ENCODE measurements around the gene PISD. TPM values are rescaled to one million over a fixed set of nuclear protein-coding genes. Genes with fewer than 3 reads are reported as not detected.

The PISD gene
- total and polyA plus RNA-seq, 9 of the 15 experiments (the other 6 are each of a cell fraction or from before 2014, with no cell fraction given): 24.5 to 65.9 (median 36.6) TPM

- peak; percentile 91 for TF ChIP-seq ZBTB12 (CRISPR knock-in tag; IDR thresholded peaks at IDR 0.05)
- TF ChIP-seq FIP1L1 (IDR thresholded peaks at IDR 0.05; ENCODE audit: low read depth, low read length, poor library complexity, severe bottlenecking): peak; percentile 50
- peak; percentile 64 for TF ChIP-seq SMAD4 (CRISPR knock-in tag; conservative IDR thresholded peaks at IDR 0.05)
- no peak for TF ChIP-seq ZSCAN32 (CRISPR knock-in tag; IDR thresholded peaks at IDR 0.05)
- TF ChIP-seq MTF1 (CRISPR knock-in tag; IDR thresholded peaks at IDR 0.05; ENCODE audit: borderline replicate concordance): no peak
- no peak; the same call in 1 of the 2 replicates for TF ChIP-seq USF1 (CRISPR knock-in tag; IDR thresholded peaks at IDR 0.05)
- no peak for TF ChIP-seq ZNF561 (CRISPR knock-in tag; conservative IDR thresholded peaks at IDR 0.05)
- TF ChIP-seq CSDE1 (IDR thresholded peaks at IDR 0.05): 0 out of 4 replicates have a peak, but pooled peaks of 1 of the 2 experiments have one; percentile 30
- TF ChIP-seq NFIC (IDR thresholded peaks at IDR 0.05): peak; percentile 15; the same call in 1 of the 2 replicates
- no peak for TF ChIP-seq TFAM (CRISPR knock-in tag; conservative IDR thresholded peaks at IDR 0.05)
- no peak for TF ChIP-seq HNRNPK (IDR thresholded peaks at IDR 0.05; ENCODE audit: low read depth, low read length, poor library complexity, severe bottlenecking)
- TF ChIP-seq CHD4 (IDR thresholded peaks at IDR 0.05; ENCODE audit: insufficient read depth, insufficient replicate concordance, low read depth, low read length, poor library complexity, severe bottlenecking): no peak
- no peak for TF ChIP-seq ZNF586 (CRISPR knock-in tag; conservative IDR thresholded peaks at IDR 0.05)
- TF ChIP-seq ATF3 (IDR thresholded peaks at IDR 0.05): peak; percentile 80
- TF ChIP-seq ATF3 (CRISPR knock-in tag; conservative IDR thresholded peaks at IDR 0.05): no peak
- TF ChIP-seq FOSL1 (tag; conservative IDR thresholded peaks at IDR 0.05): peak; percentile 74
Measured at GRCh38 chr22:31661851-31662667, at the start of gene PISD (continued).
